Activated CD4-positive, CD25-positive, alpha-beta regulatory T cell treated with anti-CD3 and anti-CD28 coated beads, Interleukin-2, amount 50 U/mL, for 24 hours (primary cell): ENCODE data around the gene CENPP.

ENCODE experiments used
- ATAC-seq, 2 donors: fragments of 150-1000 bp; cut with Tn5 transposase; one replicate each; pipeline ENCODE4 v1.10.0; 2021; ENCODE audit warnings: mild to moderate bottlenecking in 1 of 2, moderate library complexity in 1 of 2

The CENPP gene

DNA sequence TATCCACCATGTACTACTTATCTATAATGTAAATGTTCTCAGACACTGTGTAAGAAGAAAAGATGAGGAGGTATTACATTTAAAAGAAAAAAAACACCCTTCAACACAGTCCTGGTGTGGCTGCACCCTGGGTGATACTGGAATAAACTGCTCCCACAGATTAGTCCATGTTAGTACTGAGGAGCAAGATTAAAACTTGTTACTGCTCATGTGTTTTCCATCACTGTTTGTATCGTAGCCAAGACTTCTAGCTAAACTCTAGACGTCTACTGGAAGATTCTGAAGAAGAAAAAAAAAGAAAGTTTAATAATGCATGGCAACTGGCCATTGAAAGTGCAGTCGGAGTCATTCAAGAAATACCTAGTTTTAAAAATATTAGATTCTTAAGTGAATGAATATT is 156.6 kb downstream of the CENPP start, which contains the start of gene ASPN:
TSS of gene ASPN (minus strand) at position 178 of the 400 bp plus-strand sequence.
- no peak for ATAC-seq

DNA sequence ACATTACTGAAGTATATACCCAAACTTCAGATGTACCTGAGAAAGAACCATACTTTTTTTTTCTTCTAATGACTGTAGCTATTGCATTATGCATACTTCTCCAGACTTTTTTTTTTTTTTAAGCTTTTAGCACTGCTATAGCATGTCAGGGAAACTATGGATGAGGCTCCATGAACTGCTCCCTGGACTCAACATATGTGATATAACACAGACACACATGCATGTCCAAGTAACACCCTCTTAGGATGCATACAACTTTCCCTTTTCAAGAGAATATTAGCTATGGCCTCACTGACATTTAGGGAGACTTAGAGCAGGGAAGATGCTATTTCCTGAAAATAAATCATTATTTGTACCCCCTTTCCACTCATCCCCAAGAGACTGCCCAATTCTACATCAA is 157.1 kb downstream of the CENPP start:
- no peak for ATAC-seq

DNA sequence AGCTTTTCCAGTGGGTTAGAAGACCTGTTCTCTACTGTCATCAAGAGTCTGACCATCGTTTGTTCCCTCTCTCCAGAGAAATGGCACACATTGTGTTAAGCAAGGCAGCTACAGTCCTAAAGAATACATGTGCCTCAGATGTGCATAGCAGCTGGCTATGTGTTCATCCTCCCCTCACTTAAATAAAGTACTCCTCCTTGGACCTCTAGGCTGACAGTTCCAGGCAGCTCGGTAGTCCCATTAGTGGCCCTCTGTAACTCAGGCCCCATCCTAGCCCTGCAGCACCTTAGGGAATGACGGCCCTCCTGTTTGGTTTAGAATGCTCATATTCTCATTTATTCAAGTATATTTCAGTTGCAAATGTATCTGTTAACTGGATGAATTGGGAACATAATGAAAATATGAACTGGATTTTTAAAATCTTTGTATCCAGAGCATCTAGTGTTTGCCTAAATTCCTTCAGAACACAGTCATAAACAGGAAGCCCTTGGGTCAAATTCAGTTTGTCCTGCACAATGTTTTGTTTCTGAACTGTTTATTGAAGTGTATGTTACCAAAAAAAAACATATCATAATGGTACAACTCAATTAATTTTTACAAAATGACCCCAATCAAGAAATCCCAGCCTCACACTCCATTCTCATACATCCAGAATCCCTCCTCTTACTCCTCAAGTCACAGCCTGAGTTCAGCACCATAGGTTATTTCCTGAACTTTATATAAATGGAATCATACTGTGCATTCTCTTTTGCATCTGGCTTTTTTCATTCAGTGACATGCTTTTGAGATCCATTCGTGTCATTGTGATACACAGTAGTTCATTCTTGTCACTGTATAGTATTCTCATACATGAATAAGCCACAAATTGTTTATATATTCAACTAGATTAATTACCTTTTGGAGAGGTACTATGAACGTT is 158.1 kb downstream of the CENPP start:
- ATAC-seq, result no peak

DNA sequence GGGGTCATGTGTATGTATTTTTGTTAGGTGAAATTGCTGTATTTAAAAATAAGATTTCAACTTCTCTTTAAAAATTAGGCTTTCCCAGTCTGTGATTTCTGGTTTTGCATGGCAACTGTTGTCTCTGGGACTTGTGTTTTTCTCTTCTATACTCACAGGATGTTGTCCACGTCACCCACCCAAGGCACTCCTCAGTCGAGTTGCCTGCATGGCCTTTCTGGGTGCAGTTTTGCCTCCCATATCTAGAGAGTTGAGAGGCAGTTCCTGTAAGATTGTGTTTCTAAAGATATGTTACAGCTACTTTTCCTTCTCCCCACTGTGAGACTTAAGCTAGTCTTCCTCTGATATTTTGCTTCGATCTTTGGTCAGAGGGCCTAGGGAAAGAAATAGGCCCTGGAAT is 158.8 kb downstream of the CENPP start:
- no peak for ATAC-seq

DNA sequence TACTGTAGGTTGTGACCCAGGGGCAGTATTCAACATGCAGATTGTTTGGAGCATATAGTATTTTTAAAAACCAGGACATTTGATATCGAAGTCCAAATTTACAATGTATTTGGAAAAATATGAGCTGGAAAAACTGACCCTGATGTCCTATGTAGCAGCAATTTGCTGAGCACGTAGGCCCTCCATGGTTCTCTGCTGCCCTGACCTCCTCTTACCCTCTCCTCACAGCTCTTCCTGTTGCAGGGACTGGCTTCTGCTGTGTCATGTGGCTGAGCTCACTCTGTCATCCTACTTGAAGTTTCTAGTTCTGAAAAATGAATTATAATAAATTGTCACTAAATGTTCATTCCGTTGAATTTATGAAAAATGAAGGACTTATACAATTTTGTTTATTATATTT is 160.6 kb downstream of the CENPP start:
- no peak for ATAC-seq

DNA sequence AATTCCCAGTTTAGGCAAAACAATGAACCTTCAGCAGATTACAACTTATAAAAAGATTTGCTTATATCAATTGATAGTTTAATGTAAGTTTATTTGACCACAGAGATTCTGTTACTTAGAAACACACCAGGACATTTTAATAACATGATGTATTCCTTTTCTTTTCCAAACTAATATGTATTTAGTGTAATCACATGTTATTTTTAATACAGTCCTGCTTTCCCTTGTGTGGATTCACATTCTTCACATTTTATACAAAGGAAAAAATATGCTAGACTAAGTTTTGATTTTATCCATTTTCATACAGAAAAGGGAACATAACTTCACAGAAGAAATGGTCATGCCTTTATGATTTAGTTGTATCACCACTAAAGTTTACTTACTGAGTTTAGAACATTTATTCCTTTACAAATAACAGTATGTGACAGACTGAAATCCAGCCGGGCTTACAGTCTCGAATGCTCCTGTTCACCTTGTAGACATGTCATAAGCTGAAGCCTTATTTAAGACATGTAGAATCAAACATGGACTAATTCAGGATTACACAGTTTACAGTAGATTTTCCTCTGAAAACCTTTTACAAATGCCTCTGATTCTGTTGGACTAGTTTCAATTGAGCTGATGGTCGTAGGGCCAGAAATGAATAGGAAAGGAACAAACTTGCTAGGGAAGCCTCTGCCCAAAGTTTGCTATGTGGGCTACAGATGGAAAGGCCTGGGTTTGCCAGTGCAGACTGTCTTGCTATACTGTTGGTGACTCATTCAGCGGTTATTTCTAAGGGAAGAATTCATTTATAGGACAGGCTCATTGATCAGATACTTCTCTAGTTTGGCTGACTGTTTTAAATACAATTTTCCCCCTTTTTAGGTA is 163.2 kb downstream of the CENPP start:
- no peak for ATAC-seq

DNA sequence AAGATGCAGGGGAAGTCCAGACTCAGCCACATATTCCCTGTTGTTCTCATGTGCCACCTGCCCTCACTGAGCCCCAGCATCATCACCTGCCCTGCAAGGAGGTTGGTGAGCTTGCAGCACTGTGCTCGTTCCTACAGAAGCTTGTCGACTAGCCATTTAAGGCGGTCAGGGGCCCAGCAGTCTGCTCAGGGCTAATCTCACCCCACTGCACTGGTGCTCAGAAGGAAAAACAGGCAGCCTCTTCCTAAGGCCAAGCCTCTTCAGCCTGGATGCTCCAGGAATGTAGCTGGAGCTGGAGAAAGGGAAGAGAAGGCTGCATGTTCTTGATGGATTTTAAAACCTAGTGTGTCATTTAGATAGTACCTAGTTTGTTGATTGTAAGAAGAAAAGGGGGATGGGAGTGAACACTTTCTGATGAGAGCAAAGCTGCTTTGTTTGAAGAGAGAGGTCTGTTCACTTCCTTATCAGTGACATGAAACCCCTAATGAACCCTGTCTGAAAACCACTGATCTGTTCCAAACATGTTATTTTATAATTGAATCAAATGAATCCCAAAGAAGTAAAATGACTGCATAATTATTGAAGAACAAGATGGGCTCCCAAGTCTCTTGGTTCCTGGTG is 167.1 kb downstream of the CENPP start:
- ATAC-seq, result no peak

DNA sequence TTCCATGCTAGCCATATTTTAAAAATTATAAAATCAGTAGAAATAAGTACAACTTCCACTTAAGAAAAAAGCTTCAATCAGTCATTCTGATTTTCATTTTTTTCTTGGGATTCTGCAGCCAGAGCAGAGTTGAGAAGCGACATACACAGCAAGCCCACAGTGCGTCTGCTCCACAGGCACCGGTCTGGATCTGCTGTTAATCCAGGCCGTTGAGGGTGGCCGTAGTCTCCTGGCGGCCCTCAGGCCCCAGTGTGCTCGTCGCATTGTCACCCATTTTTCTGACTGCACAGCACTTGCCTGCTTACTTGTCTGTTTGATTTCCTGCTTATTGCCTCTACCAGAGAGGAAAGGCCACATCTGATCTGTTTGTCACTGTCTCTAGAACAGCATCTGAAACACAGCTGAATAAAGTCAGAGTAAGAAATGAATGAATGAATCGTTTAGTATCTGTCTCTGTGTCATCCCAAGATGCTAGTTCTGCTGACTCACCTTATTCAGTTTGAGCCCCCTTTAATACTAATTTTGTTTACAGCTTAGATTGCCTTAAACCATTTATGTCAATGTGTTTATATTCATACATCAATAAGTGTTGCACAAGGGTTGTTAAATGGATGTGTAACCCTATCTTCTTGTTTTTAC is 168.1 kb downstream of the CENPP start:
- ATAC-seq, result no peak

DNA sequence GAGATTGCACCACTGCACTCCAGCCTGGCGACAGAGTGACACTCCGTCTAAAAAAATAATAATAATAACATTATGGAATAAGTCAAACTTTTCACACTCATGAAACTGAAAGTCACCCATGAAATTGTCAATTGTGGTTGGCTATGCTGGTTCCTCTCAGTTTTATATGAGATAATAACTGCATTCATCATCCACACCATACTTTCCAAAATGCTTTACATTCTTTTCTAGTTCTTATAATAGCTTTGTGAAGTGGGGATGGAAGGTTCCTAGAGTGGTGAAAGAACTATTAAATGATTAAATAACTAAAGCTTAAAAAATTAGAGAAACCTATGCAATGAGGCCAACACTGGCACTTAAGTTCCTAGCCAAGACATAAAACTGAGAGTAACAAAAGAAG is 169.1 kb downstream of the CENPP start:
- ATAC-seq, result no peak

DNA sequence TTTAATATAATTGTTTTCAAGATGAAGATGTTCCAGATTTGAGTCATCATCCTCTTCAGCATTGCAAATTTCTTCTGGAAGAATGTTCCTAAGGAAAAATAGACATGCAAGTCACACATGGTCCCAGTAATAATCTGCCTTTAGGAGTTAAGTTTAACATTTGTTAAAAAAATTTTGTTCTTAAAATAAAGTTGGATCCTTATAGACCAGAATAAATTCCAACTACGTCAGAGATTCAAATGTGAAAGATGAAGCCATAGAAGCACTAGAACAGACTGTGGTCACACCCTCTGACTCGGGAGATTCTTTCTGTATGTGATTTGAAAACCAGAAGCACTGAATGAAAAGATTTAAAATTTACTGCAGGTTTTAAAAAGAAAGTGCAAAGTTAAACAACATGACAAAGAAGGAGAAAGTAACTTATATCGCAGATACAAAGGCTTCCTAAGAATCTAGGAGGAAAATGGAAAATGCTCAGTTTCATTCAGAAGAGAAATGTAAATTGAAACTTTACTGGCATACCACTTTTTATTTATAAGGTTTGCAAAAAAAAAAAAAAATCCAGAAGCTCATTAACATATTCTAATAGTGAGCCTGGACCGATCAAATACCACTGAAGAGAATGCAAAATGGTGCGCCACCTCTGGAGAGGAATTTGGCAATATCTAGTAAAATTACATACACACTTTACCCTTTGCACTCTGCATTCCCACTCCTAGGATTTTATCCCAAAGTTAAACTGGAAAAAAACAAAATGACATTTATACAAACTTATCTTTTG is 170.8 kb downstream of the CENPP start:
- ATAC-seq, result no peak

DNA sequence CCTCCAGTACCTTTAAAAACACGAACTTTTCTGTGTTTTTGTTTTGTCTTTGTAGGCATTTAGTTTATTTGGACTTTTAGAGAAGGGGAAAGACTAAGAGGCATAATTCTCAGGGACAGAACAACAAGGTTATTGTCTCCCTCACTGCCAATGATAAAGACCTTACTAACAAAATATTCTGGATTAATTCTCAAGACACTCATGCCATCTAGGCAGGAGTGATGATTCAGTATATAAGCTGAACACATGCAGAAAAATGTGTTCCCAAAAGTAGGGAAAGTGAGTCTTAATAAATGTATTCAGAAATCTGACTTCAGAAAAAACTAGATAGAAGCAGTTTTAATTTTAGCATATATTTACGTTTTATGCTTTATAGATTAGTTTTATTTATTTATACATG is 173.9 kb downstream of the CENPP start:
- no peak for ATAC-seq

DNA sequence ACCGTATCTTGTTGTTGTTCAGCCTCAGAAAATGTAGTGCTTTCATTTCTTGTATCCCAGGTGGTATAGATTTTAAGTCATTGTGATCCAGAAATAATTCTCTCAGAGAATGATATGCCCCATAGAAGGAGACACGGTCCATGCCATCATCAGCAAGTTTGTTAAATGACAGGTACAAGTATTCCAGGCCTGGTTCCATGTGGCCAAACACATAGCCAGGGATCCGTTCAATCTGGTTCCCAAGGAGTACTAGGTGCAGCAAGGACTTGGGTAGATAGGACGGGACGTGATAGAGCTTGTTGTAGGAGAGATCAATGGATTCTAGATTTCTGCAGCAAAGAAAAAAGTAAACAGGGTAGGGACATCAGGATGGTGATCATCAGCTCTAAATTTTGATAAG is 175.0 kb downstream of the CENPP start:
- no peak for ATAC-seq

DNA sequence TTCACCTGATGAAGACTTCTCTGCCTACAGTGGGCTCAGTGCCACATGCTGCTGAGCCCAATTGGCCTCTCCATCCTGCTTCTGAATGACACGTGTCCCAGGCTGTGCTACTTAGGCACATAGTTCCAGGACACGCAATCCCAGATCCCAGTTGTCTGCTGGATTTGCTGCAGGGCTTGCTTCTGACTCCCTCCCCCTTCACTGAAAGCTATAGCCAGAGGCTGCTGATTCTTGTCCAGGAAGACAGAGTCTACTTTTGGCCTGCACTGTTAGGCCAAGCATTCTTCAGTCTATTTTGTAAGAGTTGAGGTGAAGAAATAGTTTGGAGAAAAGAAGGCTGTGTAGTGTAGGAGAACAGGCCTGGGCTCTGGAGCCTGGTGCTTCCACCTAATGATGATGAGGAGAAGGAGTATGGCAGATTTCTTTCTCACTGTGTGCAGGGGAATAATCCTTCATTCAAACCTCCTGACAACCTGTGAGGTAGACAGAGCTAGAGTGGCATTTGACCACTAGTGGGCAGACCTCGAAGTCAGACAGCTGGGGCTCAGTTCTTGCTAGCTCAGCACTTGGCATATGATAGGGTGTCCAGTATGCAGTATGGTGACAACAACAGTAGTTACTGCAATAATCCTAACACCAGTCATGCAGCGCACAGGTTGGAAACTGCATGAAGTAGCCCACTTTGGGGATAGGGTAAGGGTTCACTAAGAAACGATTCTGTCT is 176.1 kb downstream of the CENPP start:
- ATAC-seq, result peak in 1 of 2 donors; percentile 38

DNA sequence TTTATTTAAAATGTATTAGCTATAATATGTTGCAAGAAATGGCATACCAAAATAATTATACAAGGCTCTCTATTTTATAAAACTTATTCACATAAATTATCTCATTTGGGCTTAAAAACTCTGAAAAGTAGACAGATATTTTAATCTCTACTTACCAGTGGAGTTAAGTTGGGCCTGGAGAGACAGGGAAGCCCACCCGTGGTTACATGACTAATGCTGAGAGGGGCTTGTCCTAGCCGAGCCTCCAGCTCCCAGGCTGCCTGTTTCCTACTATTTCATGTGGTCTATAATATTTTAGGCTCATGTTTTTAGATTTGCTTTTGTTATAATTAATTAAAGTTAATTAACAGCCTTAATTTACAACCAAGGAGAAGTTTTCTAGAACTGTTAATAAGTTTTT is 177.4 kb downstream of the CENPP start:
- no peak for ATAC-seq

DNA sequence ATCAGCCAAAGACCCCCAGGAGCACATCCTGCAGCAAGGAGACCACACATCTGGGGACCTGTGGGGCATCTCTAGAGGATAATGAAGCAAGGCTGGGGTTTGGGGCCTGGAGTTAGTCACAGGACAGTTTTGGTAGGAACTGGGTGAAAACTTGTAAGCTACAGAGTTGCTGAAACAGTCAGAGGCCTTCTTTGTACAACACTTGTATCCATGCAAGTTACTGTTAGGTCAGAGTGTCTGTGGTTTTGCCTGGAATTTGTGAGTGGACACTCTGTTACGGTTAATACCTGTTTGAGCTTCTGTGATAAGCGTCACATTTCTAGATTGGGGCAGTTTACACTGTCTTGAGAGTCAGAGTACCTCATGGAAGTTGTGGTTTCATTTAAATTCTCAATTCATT is 179.1 kb downstream of the CENPP start:
- ATAC-seq, result no peak

DNA sequence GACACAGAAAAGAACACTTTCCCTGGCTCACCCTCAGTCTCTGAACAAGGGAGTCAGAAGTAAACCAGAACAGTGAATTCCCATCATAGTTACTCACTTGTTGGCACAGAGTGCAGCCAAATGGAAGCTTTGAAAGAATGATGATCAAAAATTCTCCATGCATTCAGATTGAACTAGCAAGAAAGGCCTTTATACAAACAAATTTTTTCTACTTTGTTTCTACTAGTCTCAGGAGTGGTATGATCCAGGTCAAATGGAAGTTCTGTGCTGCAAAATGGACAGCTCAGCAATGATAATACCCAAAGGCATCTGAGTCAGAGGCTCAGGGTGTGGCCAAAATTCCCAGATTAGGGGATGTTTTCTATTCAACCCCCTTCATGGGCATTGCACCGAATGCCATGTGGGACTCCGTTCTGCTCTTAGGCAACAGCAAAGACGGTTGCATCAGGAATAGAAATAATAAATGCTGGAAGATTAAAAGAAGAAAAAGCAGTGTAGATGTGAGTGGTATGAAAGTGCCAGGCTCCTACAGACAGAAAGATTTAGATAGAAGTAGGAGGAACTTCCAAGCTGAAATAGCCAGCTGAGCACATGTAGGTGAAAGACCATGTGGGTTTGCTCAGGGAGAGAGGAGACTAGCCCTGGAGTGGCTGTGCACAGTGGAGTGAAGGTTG is 180.6 kb downstream of the CENPP start:
- ATAC-seq, result no peak

DNA sequence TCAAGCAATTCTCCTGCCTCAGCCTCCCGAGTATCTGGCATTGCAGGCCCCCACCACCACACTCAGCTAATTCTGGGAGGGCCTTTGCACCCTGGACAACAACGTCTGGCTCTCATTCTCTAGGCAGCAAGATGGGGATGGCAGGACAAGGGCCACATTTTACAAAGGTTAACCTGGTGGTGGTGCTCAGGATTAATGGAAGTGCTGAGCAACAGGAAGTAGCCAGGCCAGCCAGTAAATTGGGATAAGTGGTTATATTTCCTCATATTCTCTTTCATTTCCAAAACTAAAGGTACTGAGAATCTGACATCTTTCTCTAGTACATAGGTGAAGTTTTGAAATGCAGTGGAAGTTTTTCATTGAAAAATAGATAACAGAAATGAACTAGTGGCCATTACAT is 181.3 kb downstream of the CENPP start:
- no peak for ATAC-seq

DNA sequence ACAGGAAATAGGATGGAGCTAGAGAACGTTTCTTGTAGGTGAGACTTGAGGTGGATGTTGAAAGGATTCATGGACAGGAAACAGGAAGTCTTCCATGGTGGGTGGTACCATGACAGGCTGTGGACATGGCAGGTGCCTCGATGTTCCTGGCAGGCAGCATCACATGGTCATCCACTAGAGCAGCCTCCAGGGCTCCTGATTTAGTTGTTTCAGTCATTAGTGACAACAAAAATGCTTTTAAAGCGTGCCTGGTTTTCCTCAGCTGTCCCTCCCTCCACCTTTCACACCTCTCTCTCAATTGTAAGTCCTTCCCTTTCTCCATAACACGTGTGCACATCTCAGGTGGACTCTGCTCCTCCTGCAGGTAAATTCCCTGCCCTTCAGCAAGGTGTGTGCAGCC is 181.7 kb downstream of the CENPP start:
- ATAC-seq, result no peak

DNA sequence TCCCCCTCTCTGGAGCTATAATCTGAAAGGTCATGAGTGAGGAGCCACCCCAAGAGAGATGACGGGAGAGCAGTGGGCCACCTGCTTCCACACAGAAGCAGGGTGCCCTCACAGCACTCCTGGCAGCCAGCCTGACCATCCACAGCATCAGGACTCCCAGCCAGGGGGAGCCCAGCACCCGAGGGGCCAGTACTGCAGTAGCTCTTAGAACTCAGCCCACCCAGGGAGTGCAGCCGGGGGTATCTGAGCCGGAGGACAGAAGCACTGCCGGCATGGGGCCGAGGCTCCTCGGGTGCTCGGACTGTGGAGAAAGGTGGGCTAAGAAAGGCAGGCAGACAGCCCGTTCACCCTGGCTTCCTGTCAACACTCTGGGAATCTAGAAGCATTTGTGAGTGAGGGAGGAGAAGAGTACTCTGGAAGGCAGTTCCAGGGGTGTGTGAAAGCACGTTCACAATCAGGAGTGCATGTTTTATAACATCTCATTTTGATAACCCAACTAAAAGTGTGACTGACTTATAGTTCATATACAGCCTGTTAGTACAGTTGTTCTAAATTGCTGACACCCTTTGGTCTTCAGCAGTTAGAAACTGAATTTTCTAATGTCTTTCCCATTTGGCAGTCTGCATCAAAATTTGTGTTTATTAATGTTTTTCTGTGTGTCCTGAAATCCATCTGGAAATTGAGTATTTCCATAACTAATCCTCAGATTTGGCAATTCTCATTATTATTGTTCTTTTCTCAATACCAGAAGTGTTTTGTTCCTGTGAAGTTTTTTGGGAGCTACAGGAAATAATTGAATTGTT is 182.5 kb downstream of the CENPP start:
- ATAC-seq, result no peak

DNA sequence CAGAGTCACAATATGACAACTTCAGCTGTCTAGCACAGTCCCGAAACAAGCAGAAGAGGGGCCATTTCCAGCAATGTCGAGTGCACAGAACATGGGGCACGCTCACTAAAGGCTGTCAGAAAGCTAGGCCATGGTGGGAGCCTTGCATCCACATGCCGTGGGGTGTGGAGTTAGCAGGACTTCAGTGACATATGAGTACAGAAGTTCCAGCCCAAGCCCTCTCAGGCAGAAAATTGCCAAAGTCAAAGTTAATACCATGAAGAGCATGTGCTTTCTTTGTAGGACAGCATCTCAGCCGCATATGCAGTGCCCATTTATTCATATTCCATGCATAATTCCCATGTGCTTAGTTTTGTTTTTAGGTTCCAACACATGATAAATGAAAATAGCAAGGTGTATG is 183.3 kb downstream of the CENPP start:
- ATAC-seq, result no peak
